Mesendoderm (in vitro differentiated cells): Measurements from ENCODE around the gene MINPP1.
"Not testable (repeated sequence)": the region's sequence is repeated elsewhere in the genome, so short reads cannot be mapped to it uniquely, and the experiment has no call there.

ENCODE experiments used
- DNase-seq: peaks from one replicate; pipeline ENCODE4 v3.0.0; 2013
- H2AK5ac ChIP-seq: 2 replicates; pipeline ENCODE4 v1.6.1; 2013; ENCODE audit warnings: low read length, inconsistent platforms
- H2BK120ac ChIP-seq: 2 replicates; pipeline ENCODE4 v1.6.1; 2013; ENCODE audit warnings: low read depth, mild to moderate bottlenecking, low read length, moderate library complexity, mixed read lengths
- H2BK15ac ChIP-seq: replicated peaks from 2 replicates; pipeline ENCODE4 v1.6.1; 2013; ENCODE audit warnings: low read depth, mild to moderate bottlenecking, moderate library complexity
- H2BK5ac ChIP-seq: 2 replicates; pipeline ENCODE4 v1.6.1; 2013; ENCODE audit warnings: low read length, inconsistent platforms
- H3K18ac ChIP-seq: 2 replicates; pipeline ENCODE4 v1.6.1; 2013; ENCODE audit warnings: mild to moderate bottlenecking, low read length, mixed read lengths
- H3K23ac ChIP-seq: one replicate; pipeline ENCODE4 v1.6.1; 2013; ENCODE audit warnings: low read length
- H3K27ac ChIP-seq: 2 replicates; pipeline ENCODE4 v1.5.1; 2013; ENCODE audit warnings: low read depth, mild to moderate bottlenecking, inconsistent platforms, low read length, moderate library complexity
- H3K27me3 ChIP-seq: 2 replicates; pipeline ENCODE4 v1.6.1; 2013; ENCODE audit warnings: low read length, control low read depth, mild to moderate bottlenecking, inconsistent platforms; ENCODE audit not compliant: insufficient read depth, poor library complexity
- H3K36me3 ChIP-seq: 2 replicates; pipeline ENCODE4 v1.6.1; 2013; ENCODE audit warnings: low read length, inconsistent platforms; ENCODE audit not compliant: control insufficient read depth, insufficient read depth
- H3K4ac ChIP-seq: one replicate; pipeline ENCODE4 v1.6.1; 2013; ENCODE audit warnings: low read depth, mild to moderate bottlenecking, low read length, moderate library complexity
- H3K4me1 ChIP-seq: 2 replicates; pipeline ENCODE4 v1.6.1; 2013; ENCODE audit warnings: low read depth, low read length, inconsistent platforms; ENCODE audit not compliant: control insufficient read depth
- H3K4me2 ChIP-seq: 2 replicates; pipeline ENCODE4 v1.6.1; 2013; ENCODE audit warnings: low read length
- H3K4me3 ChIP-seq: 2 replicates; pipeline ENCODE4 v1.5.1; 2013; ENCODE audit warnings: mild to moderate bottlenecking, low read length
- H3K56ac ChIP-seq: one replicate; pipeline ENCODE4 v1.6.1; 2013; ENCODE audit warnings: low read length
- H3K79me1 ChIP-seq: 2 replicates; pipeline ENCODE4 v1.6.1; 2013; ENCODE audit warnings: low read length, inconsistent platforms
- H3K79me2 ChIP-seq: 2 replicates; pipeline ENCODE4 v1.6.1; 2013; ENCODE audit warnings: mild to moderate bottlenecking, low read length; ENCODE audit not compliant: control insufficient read depth, insufficient read depth
- H3K9ac ChIP-seq: 2 replicates; pipeline ENCODE4 v1.6.1; 2013; ENCODE audit warnings: low read length, inconsistent platforms
- H4K5ac ChIP-seq: one replicate; pipeline ENCODE4 v1.6.1; 2013; ENCODE audit warnings: low read length
- H4K8ac ChIP-seq: one replicate; pipeline ENCODE4 v1.6.1; 2013; ENCODE audit warnings: low read depth, mild to moderate bottlenecking, control low read depth, low read length, moderate library complexity
- WGBS: extraction: QIAGEN DNeasy Blood & Tissue Kit; methylation state at CpG from one replicate; pipeline ENCODE4 v1.1.7; 2013; ENCODE audit warnings: low lambda C conversion rate, missing lambda C conversion rate; ENCODE audit not compliant: insufficient coverage; ENCODE audit errors: extremely low coverage; 5-methylcytosine and 5-hydroxymethylcytosine counted together

The MINPP1 gene

GRCh38 chr10:87590705-87591588 lies 86.3 kb downstream of the MINPP1 start:
- no peak overlapping the region for H3K18ac ChIP-seq
- no peaks in the 10 kb centered on the region for H3K27me3 ChIP-seq
- H3K4me2 ChIP-seq, result no peak overlapping the region
- no peak overlapping the region for H3K4me3 ChIP-seq
- no peaks in the 10 kb centered on the region for H3K36me3 ChIP-seq
- no peak overlapping the region for H2BK15ac ChIP-seq
- H3K4me1 ChIP-seq, result no peaks in the 10 kb centered on the region
- H4K8ac ChIP-seq, result no peak overlapping the region
- H4K5ac ChIP-seq, result no peak overlapping the region
- H2BK120ac ChIP-seq, result no peak overlapping the region
- H3K4ac ChIP-seq, result no peak overlapping the region
- no peaks in the 10 kb centered on the region for H3K79me2 ChIP-seq
- no CpG with 5 or more reads among the region's 2 CpGs for WGBS
- no peak overlapping the region for H3K9ac ChIP-seq
- H3K23ac ChIP-seq, result no peak overlapping the region
- no peaks in the 10 kb centered on the region for H3K79me1 ChIP-seq
- no peak for DNase-seq
- no peak overlapping the region for H3K27ac ChIP-seq
- no peak overlapping the region for H2BK5ac ChIP-seq
- H3K56ac ChIP-seq, result no peak overlapping the region
- H2AK5ac ChIP-seq, result no peak overlapping the region

GRCh38 chr10:87591589-87591886 lies 86.8 kb downstream of the MINPP1 start:
- Histone ChIP-seq H4K8ac (no peak overlapping the region), H3K4me2 (no peak overlapping the region), H2BK15ac (no peak overlapping the region), H3K27ac (no peak overlapping the region), H2AK5ac (no peak overlapping the region), H3K27me3 (no peaks in the 10 kb centered on the region), H3K4me1 (no peaks in the 10 kb centered on the region), H3K36me3 (no peaks in the 10 kb centered on the region), H3K79me2 (no peaks in the 10 kb centered on the region), H2BK120ac (no peak overlapping the region), H3K79me1 (no peaks in the 10 kb centered on the region), H3K23ac (no peak overlapping the region), H3K9ac (no peak overlapping the region), H3K18ac (no peak overlapping the region), H3K4me3 (no peak overlapping the region), H4K5ac (no peak overlapping the region), H3K4ac (no peak overlapping the region), H2BK5ac (no peak overlapping the region), H3K56ac (no peak overlapping the region)
- no peak for DNase-seq

- not testable (repeated sequence) for H3K56ac ChIP-seq, H4K5ac ChIP-seq, H2AK5ac ChIP-seq, H3K27me3 ChIP-seq, H3K4me3 ChIP-seq, H3K4ac ChIP-seq, H3K79me1 ChIP-seq, H3K4me1 ChIP-seq, H3K79me2 ChIP-seq, H3K18ac ChIP-seq, H4K8ac ChIP-seq, H2BK5ac ChIP-seq, DNase-seq, H3K36me3 ChIP-seq, H2BK120ac ChIP-seq, H2BK15ac ChIP-seq, H3K4me2 ChIP-seq, H3K9ac ChIP-seq, H3K23ac ChIP-seq, H3K27ac ChIP-seq
- no CpG with 5 or more reads among the region's 4 CpGs for WGBS
Measured at GRCh38 chr10:87592920-87593319, 88.2 kb downstream of the MINPP1 start.

GRCh38 chr10:87593702-87594101 lies 89.0 kb downstream of the MINPP1 start:
- Histone ChIP-seq H4K8ac (no peak overlapping the region), H3K56ac (no peak overlapping the region), H3K79me1 (no peaks in the 10 kb centered on the region), H3K9ac (no peak overlapping the region), H3K4me2 (no peak overlapping the region), H3K23ac (no peak overlapping the region), H2BK120ac (no peak overlapping the region), H3K4me3 (no peak overlapping the region), H3K27me3 (no peaks in the 10 kb centered on the region), H2BK5ac (no peak overlapping the region), H4K5ac (no peak overlapping the region), H3K4me1 (no peaks in the 10 kb centered on the region), H2AK5ac (no peak overlapping the region), H3K27ac (no peak overlapping the region), H2BK15ac (no peak overlapping the region), H3K79me2 (no peaks in the 10 kb centered on the region), H3K18ac (no peak overlapping the region), H3K36me3 (no peaks in the 10 kb centered on the region), H3K4ac (no peak overlapping the region)
- DNase-seq, result no peak

- H2BK120ac ChIP-seq, result no peak overlapping the region
- DNase-seq, result no peak
- no peak overlapping the region for H3K4me3 ChIP-seq
- H3K23ac ChIP-seq, result no peak overlapping the region
- H2AK5ac ChIP-seq, result no peak overlapping the region
- no peak overlapping the region for H4K5ac ChIP-seq
- H3K18ac ChIP-seq, result no peak overlapping the region
- WGBS, result no CpG with 5 or more reads among the region's 1 CpG
- H4K8ac ChIP-seq, result no peak overlapping the region
- no peak overlapping the region for H2BK5ac ChIP-seq
- no peak overlapping the region for H3K4ac ChIP-seq
- no peak overlapping the region for H3K27ac ChIP-seq
- H2BK15ac ChIP-seq, result no peak overlapping the region
- H3K36me3 ChIP-seq, result no peaks in the 10 kb centered on the region
- no peaks in the 10 kb centered on the region for H3K79me1 ChIP-seq
- no peaks in the 10 kb centered on the region for H3K27me3 ChIP-seq
- no peak overlapping the region for H3K56ac ChIP-seq
- no peaks in the 10 kb centered on the region for H3K79me2 ChIP-seq
- no peaks in the 10 kb centered on the region for H3K4me1 ChIP-seq
- no peak overlapping the region for H3K9ac ChIP-seq
- no peak overlapping the region for H3K4me2 ChIP-seq
Measured at GRCh38 chr10:87594181-87594580, 89.5 kb downstream of the MINPP1 start.

GRCh38 chr10:87594864-87595263 lies 90.2 kb downstream of the MINPP1 start:
- Histone ChIP-seq H3K4me1 (no peaks in the 10 kb centered on the region), H3K27ac (no peak overlapping the region), H2BK15ac (no peak overlapping the region), H3K4me2 (no peak overlapping the region), H2BK5ac (no peak overlapping the region), H4K8ac (no peak overlapping the region), H3K79me2 (no peaks in the 10 kb centered on the region), H3K36me3 (no peaks in the 10 kb centered on the region), H3K56ac (no peak overlapping the region), H3K23ac (no peak overlapping the region), H2AK5ac (no peak overlapping the region), H3K4ac (no peak overlapping the region), H4K5ac (no peak overlapping the region), H2BK120ac (no peak overlapping the region), H3K79me1 (no peaks in the 10 kb centered on the region), H3K9ac (no peak overlapping the region), H3K4me3 (no peak overlapping the region), H3K27me3 (no peaks in the 10 kb centered on the region), H3K18ac (no peak overlapping the region)
- no peak for DNase-seq
- no CpG with 5 or more reads among the region's 2 CpGs for WGBS
